Stimulated activated CD4-positive, alpha-beta T cell treated with anti-CD3 and anti-CD28 coated beads, Interleukin-12 subunit alpha, Interleukin-12 subunit beta, amount 100 ng/mL, for 4 hours (primary cell): Measurements from ENCODE around the gene ATG7.
"Not testable (repeated sequence)": the region's sequence is repeated elsewhere in the genome, so short reads cannot be mapped to it uniquely, and the experiment has no call there.

Source experiments
- DNase-seq: peaks from one replicate; pipeline ENCODE4 v3.0.0-alpha.2; 2020

ATG7 gene

GRCh38 chr3:11255537-11255936 is 16.7 kb upstream of the ATG7 start:
- DNase-seq: not testable (repeated sequence)

GRCh38 chr3:11258958-11259357 is 13.2 kb upstream of the ATG7 start:
- no peak for DNase-seq

GRCh38 chr3:11260460-11260859 is 11.7 kb upstream of the ATG7 start:
- DNase-seq: no peak

GRCh38 chr3:11269007-11269406 is 3.2 kb upstream of the ATG7 start:
- no peak for DNase-seq

- DNase-seq: no peak
Observed at GRCh38 chr3:11272906-11273574, 843 bp downstream of the ATG7 start.

GRCh38 chr3:11273891-11274291 is 1.7 kb downstream of the ATG7 start:
- DNase-seq: no peak

GRCh38 chr3:11274566-11275142 is 2.5 kb downstream of the ATG7 start:
- DNase-seq: no peak

- DNase-seq: no peak
Observed at GRCh38 chr3:11275926-11276325, 3.7 kb downstream of the ATG7 start.

- no peak for DNase-seq
Observed at GRCh38 chr3:11276901-11277300, 4.7 kb downstream of the ATG7 start.

GRCh38 chr3:11282250-11283138 is 10.3 kb downstream of the ATG7 start:
- DNase-seq: no peak

GRCh38 chr3:11283139-11283475 is 10.9 kb downstream of the ATG7 start:
- no peak for DNase-seq

- no peak for DNase-seq
Observed at GRCh38 chr3:11284011-11284410, 11.8 kb downstream of the ATG7 start.

GRCh38 chr3:11285471-11285870 is 13.3 kb downstream of the ATG7 start:
- no peak for DNase-seq

GRCh38 chr3:11287404-11287803 is 15.2 kb downstream of the ATG7 start:
- no peak for DNase-seq

- no peak for DNase-seq
Observed at GRCh38 chr3:11288021-11288491, 15.9 kb downstream of the ATG7 start.

GRCh38 chr3:11288786-11289637 is 16.8 kb downstream of the ATG7 start:
- DNase-seq: no peak

- DNase-seq: no peak
Observed at GRCh38 chr3:11289864-11290263, 17.7 kb downstream of the ATG7 start.

- DNase-seq: no peak
Observed at GRCh38 chr3:11290743-11291680, 18.8 kb downstream of the ATG7 start.

- no peak for DNase-seq
Observed at GRCh38 chr3:11291808-11292207, 19.6 kb downstream of the ATG7 start.

GRCh38 chr3:11297126-11297525 is 24.9 kb downstream of the ATG7 start:
- no peak for DNase-seq

GRCh38 chr3:11300970-11301369 is 28.8 kb downstream of the ATG7 start:
- no peak for DNase-seq

- no peak for DNase-seq
Observed at GRCh38 chr3:11302444-11302843, 30.2 kb downstream of the ATG7 start.
